ENCODE measurements around the gene SLC29A1. TPM values are rescaled to one million over a fixed set of nuclear protein-coding genes. Genes with fewer than 3 reads are reported as not detected.
A peak's percentile ranks its signal among the peaks of the same experiment; 100 is the strongest.

The SLC29A1 gene
- total RNA-seq, 4 donors from 2014 or later, result 51.4 to 83.1 (median 63.8) TPM

- H3K9me3 ChIP-seq, result no peaks in the 10 kb centered on the region
- no peaks in the 10 kb centered on the region for H3K27me3 ChIP-seq
- H3K27ac ChIP-seq, result peak overlapping the region in 2 of 4 donors; percentile 86 to 91
- no peak overlapping the region for H3K4me3 ChIP-seq
- peaks cover 4 to 54% (median 29%) of the 10 kb centered on the region in 4 donors for H3K4me1 ChIP-seq
- 87 to 89% methylated on average over 6 of the region's 6 CpGs for WGBS, 2 donors
- DNase-seq (ENCODE audit: low spot score in 2 of 2), result no peak
- H3K36me3 ChIP-seq, result peaks cover 0 to 20% (median 0%) of the 10 kb centered on the region in 3 donors
- no peak for TF ChIP-seq POLR2A (IDR thresholded peaks at IDR 0.05)
- no peak for TF ChIP-seq CTCF (IDR thresholded peaks at IDR 0.05)
- TF ChIP-seq EP300 (IDR thresholded peaks at IDR 0.05), result no peak
Measured at GRCh38 chr6:44235891-44236516, 12.6 kb downstream of the SLC29A1 start.

GRCh38 chr6:44237021-44237812, 13.8 kb downstream of the SLC29A1 start:
- Histone ChIP-seq H3K4me1 (peaks cover 4 to 48% (median 29%) of the 10 kb centered on the region in 4 donors), H3K27ac (peak overlapping the region; percentile 96 to 98 (median 96)), H3K9me3 (no peaks in the 10 kb centered on the region), H3K36me3 (peaks cover 0 to 8% (median 0%) of the 10 kb centered on the region in 3 donors), H3K4me3 (peak overlapping the region; percentile 47 to 77 (median 62)), H3K27me3 (no peaks in the 10 kb centered on the region)
- TF ChIP-seq CTCF (IDR thresholded peaks at IDR 0.05), result peak in 1 of 5 experiments; percentile 8
- peak in 1 of 2 donors; percentile 46 for TF ChIP-seq POLR2A (IDR thresholded peaks at IDR 0.05)
- TF ChIP-seq EP300 (IDR thresholded peaks at IDR 0.05), result peak in 1 of 2 donors; percentile 79
- DNase-seq (ENCODE audit: low spot score in 2 of 2), result peak; percentile 84 to 92
- WGBS, 2 donors, result 27 to 37% methylated on average over 18 to 22 of the region's 22 CpGs

- Histone ChIP-seq H3K27ac (peak overlapping the region; percentile 96 to 98 (median 96)), H3K27me3 (no peaks in the 10 kb centered on the region), H3K9me3 (no peaks in the 10 kb centered on the region), H3K4me3 (peak overlapping the region; percentile 47 to 77 (median 62)), H3K36me3 (peaks cover 0 to under 1% (median 0%) of the 10 kb centered on the region in 3 donors), H3K4me1 (peaks cover 4 to 42% (median 29%) of the 10 kb centered on the region in 4 donors)
- peak; percentile 66 to 79 for DNase-seq (ENCODE audit: low spot score in 2 of 2)
- TF ChIP-seq EP300 (IDR thresholded peaks at IDR 0.05) (peak in 1 of 2 donors; percentile 82), CTCF (IDR thresholded peaks at IDR 0.05) (peak; percentile 96 to 100 (median 99)), POLR2A (IDR thresholded peaks at IDR 0.05) (peak in 1 of 2 donors; percentile 58)
- WGBS, 2 donors, result 3 to 4% methylated on average over 17 to 26 of the region's 42 CpGs
Measured at GRCh38 chr6:44237813-44238433, 14.5 kb downstream of the SLC29A1 start.

GRCh38 chr6:44238687-44239350, 15.4 kb downstream of the SLC29A1 start:
- 83 to 85% methylated on average over 7 of the region's 7 CpGs for WGBS, 2 donors
- no peak for DNase-seq (ENCODE audit: low spot score in 2 of 2)

GRCh38 chr6:44243345-44243744, 19.9 kb downstream of the SLC29A1 start:
- Histone ChIP-seq H3K9me3 (no peaks in the 10 kb centered on the region), H3K4me1 (peaks cover 0 to 14% (median 8%) of the 10 kb centered on the region in 4 donors), H3K36me3 (no peaks in the 10 kb centered on the region), H3K27me3 (no peaks in the 10 kb centered on the region), H3K4me3 (no peak overlapping the region), H3K27ac (no peak overlapping the region)
- DNase-seq (ENCODE audit: low spot score in 2 of 2), result no peak
- WGBS, 2 donors, result 81 to 87% methylated on average over 7 of the region's 7 CpGs
- TF ChIP-seq POLR2A (IDR thresholded peaks at IDR 0.05) (no peak), CTCF (IDR thresholded peaks at IDR 0.05) (no peak), EP300 (IDR thresholded peaks at IDR 0.05) (no peak)

More at GRCh38 chr6:44238687-44239350, 15.4 kb downstream of the SLC29A1 start:
- H3K9me3 ChIP-seq, result no peaks in the 10 kb centered on the region
- H3K4me3 ChIP-seq, result no peak overlapping the region
- no peak for TF ChIP-seq POLR2A (IDR thresholded peaks at IDR 0.05)
- no peaks in the 10 kb centered on the region for H3K27me3 ChIP-seq
- H3K27ac ChIP-seq, result peak overlapping the region in 2 of 4 donors; percentile 96 to 98
- H3K4me1 ChIP-seq, result peaks cover 2 to 33% (median 24%) of the 10 kb centered on the region in 4 donors
- H3K36me3 ChIP-seq, result no peaks in the 10 kb centered on the region
